Activated CD4-positive, alpha-beta T cell treated with anti-CD3 and anti-CD28 coated beads, Interleukin-2, amount 50 U/mL, for 4 hours (primary cell): Measurements from ENCODE around the gene PPP2R3B.
"Not testable (repeated sequence)": the region's sequence is repeated elsewhere in the genome, so short reads cannot be mapped to it uniquely, and the experiment has no call there.

Source experiments
- DNase-seq, 2 experiments: peaks; one replicate each; pipeline ENCODE4 v3.0.0-alpha.2; 2020

The PPP2R3B gene

DNA sequence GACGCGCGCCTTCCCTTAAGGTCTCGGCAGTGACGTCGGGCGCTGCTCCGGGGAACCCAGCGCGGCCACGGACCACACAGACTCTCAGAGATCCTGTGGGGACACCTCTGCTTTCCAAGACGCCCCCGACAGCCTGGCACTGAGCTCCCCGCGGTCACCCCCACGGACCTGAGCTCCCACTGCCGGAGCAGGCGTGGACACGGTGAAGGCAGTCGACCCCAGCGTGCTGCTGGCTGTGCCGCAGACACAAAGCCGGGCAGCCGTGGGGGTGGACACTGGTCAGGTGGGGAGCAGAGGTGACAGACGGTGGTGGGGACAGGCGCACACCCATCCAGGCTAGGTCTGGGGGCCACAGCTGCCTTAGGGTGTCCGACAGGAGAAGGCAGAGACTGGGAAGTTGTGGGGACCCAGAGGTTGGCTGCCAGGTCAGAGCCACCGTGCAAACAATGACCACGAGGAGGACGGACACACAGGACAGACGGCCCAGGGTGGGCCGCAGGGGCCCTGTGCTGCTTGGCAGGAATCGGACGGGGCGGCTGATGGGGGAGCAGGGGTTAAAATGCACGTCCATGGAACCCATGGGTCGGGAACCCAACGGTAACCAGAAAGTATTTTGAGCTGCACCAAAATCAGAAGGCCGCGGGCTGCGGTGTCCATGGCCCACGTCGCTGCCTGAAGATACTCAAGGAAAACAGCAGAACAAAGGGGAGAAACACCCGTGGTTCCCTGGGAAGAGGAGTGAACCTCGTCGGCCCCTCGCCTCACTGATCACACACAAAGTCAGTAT lies 51.5 kb downstream of the PPP2R3B start:
- no peak for DNase-seq

GRCh38 chrX:334331-334891 lies 52.3 kb downstream of the PPP2R3B start:
- no peak for DNase-seq

DNA sequence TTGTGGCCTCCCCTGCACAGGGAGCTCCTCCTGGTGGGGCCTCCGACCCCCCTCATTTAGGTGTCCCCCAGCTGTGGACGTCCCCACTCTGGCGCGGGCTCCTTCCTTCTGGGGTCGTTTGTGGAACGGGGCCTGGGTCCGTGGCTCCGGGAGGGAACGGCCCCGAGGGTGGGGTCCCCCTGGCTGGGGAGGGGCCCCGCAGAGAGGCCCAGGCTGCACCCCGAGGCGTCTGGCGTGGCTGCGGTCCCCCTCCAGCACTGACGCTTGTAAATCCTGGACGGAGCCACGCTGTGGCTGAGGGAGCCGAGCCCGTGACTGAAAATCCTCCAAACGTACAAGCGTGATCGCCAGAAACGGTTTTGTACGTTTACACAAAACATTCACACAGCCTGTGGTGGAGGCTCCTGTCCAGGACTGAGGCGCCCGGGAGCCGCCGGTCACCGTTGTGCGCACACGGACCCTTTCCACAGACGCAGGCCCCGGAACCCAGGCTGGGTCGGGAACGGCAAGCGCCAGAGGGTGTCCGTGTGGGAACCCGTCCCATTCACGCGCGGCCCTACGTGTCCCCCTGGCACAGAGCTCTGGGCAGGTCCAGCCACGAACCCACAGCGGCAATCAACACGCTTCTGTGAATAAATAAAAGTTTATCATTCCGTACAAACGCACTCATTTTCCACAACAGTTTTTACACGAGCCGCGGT lies 52.9 kb downstream of the PPP2R3B start:
- no peak for DNase-seq

DNA sequence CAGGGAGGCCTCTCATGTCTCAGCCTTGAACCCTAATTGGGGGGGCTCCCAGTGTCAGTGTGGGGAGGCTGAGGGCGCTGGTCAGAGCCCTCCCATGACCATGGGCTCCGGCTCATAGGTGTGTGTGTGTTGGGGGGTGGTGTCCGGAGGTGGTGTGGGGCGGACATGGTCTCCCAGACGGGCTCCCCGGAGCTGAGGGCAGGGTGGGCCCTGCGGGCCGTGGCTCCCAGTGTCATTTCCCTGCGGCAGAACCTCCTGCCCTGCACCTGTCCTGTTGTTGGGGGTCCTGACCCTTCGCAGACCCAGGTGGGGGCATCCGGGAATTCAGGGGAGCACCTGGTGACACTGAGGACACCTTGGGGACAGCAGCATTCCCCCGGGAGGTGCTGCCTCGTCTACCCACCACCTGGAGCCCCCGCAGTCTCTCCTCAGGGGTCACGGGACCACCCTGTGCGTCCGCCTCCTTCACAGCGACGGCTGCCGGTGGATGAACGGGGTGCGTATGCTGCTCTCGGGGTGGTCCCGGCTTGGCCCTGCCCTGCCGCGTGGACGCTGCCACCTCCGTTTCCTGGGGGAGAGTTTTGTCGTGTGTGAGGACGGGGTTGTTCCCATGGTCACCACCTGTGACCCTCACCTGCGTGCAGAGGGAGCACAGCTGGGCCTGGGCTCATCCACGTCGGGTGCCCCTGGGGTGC lies 53.6 kb downstream of the PPP2R3B start:
- no peak for DNase-seq

- no peak for DNase-seq
These were observed 54.2 kb downstream of the PPP2R3B start for GRCh38 chrX:332496-332860.

DNA sequence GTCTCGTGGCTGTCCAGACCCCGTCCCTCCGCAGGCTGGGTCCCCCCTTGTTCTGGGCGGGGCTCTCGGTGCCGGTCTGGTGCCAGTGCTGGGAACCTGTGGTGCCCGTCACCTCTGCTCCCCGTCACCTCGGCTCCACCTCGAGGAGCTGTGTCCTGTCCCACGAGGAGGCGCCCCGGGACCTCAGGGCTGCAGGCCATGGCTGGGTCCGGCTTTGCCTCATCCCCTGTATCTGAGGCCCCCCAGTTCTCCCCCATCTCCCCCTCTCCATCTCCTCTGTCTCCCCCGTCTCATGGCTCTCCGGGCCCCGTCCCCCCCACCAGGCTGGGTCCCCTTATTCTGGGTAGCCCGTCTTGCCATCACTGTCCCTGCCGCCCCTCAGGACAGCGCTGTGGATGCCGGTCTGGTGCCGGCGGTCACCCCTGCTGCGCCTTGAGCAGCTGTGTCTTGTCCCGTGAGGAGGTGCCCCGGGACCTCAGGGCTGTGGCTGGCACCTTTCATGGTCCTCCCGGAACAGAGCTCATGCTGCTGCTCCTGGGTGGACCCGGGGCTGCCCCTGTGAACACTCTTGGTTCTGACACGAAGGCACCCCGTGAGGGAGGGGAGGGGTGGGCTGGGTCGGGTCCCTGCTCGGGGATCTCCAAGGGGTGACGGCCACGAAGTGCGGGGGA lies 54.7 kb downstream of the PPP2R3B start:
- DNase-seq, result no peak

- DNase-seq, result no peak
These were observed 55.4 kb downstream of the PPP2R3B start for GRCh38 chrX:331151-331824.

- no peak for DNase-seq
These were observed 56.0 kb downstream of the PPP2R3B start for GRCh38 chrX:330726-331150.

DNA sequence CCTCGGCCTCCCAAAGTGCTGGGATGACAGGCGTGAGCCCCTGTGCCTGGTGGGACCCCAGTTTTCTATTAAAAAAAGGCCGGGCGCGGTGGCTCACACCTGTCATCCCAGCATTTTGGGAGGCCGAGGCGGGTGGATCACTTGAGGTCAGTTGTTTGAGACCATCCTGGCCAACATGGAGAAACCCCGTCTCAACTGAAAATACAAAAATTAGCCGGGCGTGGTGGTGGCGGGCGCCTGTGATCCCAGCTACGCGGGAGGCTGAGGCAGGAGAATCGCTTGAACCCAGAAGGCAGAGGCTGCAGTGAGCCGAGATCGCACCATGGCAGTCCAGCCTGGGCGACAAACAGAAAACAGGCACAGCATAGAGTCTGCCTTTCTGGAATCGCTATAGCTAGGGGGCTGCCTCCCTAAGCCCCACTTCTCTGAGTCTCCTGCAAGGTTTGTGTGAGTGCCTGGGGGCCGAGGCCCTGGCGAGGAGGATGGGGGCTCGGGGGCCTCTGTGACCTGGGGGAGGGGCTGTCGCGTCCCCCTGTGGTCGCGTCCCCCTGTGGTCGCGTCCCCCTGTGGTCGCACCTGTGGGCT lies 56.5 kb downstream of the PPP2R3B start:
- not testable (repeated sequence) for DNase-seq

GRCh38 chrX:329291-329910 lies 57.3 kb downstream of the PPP2R3B start:
- DNase-seq, result no peak

DNA sequence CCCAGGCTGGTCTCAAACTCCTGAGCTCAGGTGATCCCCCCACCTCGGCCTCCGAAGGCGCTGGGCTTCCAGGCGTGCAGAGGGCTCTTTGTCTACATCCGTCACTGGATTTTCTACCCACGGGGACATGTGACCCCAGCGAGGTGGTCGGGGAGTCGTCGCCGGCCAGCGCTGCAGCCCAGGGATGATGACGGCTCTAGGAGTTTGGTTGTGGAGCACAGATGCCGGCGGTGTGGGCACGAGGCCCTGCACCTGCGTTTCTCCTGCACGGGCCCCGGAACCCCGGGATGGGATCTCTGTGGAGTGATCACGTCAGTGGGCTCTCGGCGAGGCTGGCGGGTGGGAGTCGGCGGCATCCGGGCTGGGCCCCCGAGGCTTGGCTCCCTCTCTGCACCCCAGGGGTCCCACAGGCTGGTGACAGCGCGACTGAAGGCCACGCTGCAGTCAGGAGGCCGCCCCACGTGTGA lies 59.0 kb downstream of the PPP2R3B start:
- DNase-seq, result no peak

DNA sequence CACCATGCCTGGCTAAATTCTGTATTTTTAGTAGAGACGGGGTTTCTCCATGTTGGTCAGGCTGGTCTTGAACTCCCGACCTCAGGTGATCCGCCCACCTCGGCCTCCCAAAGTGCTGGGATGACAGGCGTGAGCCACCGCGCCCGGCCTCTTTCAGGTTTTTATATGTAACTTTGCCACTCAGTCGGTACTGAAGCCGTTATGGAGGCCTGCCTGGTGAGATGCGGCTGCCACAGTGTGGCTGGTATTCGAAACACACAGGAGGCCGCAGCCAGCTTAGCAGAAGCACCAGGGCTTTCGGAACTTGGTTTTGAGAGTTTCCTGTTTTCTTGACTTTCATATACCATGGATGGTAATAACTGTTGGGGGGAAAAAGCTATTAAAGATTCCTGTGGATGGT lies 62.0 kb downstream of the PPP2R3B start:
- DNase-seq, result not testable (repeated sequence)

- DNase-seq, result peak; percentile 34 to 47
These were observed 62.7 kb downstream of the PPP2R3B start for GRCh38 chrX:323721-324628.

DNA sequence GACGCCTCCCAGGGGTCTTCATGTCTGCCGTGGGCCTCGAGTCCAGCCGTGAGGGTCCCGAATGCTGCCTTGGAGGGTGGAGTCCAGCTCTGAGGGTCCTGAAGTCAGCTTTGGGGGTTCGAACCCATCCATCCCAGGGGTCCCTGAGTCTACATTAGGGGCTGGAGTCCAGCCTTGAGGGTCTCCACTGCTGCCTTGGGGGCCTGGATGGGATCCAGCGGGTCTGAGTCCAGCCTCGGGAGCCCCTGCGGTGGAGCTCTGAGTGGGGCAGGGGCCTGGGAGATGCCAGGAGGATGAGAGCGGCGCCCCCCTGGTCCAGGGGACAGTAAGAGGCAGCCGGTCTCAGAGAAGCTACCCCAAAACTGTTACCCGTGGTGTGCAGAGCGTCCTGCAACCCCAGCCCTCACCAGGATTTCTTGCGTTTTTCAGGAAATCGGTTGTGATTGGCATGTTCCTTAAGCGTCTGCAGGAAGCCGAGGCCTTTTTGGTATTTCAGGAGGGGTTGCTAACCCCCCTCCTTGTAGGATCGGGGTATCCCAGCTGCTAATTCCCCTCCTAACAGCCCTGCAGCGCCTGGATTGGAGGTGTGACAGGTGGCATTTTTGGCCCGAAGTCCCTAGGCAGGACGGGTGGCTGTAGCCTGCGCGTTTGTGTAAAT lies 66.5 kb downstream of the PPP2R3B start:
- no peak for DNase-seq

DNA sequence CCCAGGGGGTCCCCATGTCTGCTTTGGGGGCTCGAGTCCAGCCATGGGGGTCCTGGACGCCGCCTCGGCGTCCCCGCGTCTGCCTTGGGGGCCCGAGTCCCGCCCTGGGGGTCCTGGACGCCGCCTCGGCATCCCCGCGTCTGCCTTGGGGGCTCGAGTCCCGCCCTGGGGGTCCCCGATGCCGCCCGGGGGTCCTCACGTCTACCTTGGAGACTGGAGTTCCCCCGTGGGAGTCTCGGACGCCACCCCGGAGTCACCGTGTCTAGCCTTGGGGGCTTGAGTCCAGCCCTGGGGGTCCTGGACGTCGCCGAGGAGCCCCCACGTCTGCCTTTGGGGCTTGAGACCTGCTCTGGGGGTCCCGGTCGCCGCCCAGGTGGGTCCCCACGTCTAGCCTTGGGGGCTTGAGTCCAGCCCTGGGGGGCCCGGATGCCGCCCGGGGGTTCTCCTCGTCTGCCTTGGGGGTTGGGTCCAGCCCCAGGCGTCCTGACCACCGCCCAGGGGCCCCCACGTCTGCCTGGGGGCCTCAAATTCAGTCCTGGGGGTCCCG lies 67.1 kb downstream of the PPP2R3B start:
- no peak for DNase-seq

DNA sequence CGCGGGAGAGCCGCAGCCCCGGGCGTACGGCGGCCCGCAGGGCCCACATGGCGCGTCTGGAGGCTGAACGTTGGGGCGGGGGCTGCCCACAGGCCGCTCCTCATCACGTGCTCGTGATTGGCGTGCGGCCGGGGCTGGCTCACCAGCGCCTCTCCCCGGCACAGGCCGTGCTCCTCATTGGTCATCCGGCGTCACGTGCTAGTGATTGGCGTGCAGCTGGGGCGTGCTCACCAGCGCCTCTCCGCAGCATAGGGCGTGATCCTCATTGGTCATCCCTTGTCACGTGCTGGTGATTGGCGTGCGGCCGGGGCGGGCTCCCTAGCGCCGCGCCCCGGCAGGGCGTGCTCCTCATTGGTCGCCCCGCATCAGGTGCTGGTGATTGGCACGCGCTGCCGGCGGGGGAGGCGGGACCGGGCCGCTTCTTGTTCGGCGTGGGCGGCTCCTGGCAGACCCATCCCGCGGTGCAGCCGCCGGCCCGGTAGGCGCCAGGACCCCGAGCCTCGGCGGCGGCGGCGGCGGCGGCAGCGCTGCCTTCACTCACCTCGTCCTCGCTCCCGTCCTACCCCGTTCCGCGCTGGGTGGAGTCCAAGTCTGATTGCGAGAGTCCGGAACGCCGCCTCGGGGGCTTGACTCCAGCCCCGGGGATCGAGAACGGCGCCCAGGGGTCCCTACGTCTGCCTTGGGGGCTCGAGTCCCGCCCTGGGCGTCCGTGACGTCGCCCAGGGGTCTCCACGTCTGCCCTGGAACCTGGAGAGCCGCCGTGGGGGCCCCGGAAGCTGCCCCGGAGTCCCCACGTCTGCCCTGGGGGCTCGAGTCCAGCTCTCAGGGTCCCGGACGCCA lies 67.7 kb downstream of the PPP2R3B start, which contains the start of gene GTPBP6:
GTPBP6 (minus strand) TSS at position 58 of the 840 bp plus-strand sequence; CDS start at position 49, 9 bp downstream.
- peak; percentile 98 to 99 for DNase-seq

GRCh38 chrX:318068-318738 lies 68.5 kb downstream of the PPP2R3B start:
- DNase-seq, result peak; percentile 97 to 98
